GM12875 (cell line): ENCODE measurements around the gene ABCE1.

ENCODE experiments used
- H3K4me3 ChIP-seq: one replicate; pipeline ENCODE4 v1.5.1; 2011; ENCODE audit warnings: low read depth, low read length, control low read depth
- TF ChIP-seq, protein P1 (sequence below): IDR thresholded peaks from 2 replicates; pipeline ENCODE4 v1.5.1; 2011; ENCODE audit warnings: low read depth, mild to moderate bottlenecking, control low read depth, inconsistent platforms, low read length, moderate library complexity, borderline replicate concordance; ENCODE audit not compliant: insufficient read depth

ABCE1 gene

DNA sequence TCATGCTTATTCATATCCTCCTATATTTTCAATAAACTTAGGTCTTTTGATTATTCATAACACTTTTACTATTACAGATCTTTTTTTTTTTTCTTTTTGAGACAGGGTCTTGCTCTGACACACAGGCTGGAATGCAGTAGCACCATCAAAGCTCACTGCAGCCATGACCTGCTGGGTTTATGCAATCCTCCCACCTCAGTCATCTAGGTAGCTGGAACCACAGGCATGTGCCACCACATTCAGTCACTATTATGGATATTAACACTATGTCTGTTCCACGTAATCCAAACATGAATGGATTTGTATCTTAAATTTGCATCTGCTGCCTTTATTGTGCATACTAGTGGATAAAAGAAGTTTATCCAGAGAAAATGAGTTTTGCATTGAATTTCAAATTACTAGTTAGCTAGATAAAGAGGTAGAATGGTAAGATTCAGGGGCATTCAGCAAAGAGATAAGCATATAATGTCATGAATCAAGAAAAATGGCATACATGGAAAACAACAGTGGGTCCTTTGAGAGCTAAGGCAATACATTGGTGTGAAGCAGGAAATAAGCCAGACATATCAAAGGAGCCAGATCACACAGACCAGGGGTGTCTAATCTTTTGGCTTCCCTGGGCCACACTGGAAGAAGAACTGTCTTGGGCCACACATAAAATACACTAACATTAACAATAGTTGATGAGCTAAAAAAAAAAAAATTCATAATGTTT, 14.1 kb upstream of the ABCE1 start:
- no peak overlapping the region for H3K4me3 ChIP-seq
- TF ChIP-seq, protein P1, sequence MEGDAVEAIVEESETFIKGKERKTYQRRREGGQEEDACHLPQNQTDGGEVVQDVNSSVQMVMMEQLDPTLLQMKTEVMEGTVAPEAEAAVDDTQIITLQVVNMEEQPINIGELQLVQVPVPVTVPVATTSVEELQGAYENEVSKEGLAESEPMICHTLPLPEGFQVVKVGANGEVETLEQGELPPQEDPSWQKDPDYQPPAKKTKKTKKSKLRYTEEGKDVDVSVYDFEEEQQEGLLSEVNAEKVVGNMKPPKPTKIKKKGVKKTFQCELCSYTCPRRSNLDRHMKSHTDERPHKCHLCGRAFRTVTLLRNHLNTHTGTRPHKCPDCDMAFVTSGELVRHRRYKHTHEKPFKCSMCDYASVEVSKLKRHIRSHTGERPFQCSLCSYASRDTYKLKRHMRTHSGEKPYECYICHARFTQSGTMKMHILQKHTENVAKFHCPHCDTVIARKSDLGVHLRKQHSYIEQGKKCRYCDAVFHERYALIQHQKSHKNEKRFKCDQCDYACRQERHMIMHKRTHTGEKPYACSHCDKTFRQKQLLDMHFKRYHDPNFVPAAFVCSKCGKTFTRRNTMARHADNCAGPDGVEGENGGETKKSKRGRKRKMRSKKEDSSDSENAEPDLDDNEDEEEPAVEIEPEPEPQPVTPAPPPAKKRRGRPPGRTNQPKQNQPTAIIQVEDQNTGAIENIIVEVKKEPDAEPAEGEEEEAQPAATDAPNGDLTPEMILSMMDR: no peak

DNA sequence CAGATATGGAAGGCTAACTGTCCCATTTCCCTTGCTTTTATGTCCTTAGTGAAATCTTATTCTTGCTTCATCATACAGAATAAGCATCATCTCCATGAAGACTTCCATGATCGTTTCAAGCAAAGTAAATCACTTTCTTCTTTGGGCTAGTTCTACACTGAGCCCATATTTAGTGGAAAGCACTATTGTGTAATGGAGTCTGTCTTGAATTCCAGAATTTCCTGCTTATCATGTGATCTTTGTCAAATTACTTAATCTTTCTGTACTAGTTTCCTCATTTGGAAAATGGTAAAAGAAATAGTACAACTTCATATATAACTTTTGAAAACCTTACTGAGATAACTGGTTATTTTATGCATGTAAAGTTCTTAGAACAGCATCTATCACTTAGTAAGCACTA, 7.7 kb upstream of the ABCE1 start:
- TF ChIP-seq, protein P1: no peak
- no peak overlapping the region for H3K4me3 ChIP-seq

DNA sequence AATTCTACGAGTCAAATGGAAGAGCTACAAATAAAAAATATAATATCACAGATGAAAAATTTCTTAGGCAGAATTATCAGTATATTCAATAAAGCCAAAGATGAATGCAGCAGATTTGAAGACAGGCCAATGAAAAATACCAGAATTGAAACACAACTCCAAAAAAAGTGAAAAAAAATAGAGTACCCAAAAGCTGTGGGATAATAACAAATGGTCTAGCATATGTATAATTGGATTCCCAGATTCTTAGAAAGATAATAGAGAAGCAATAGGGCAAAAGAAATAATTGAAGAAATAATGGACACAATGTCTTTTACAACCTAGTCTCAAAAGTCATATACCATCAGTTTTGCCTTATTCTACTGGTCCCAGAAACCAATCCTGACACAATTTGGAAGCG, 4.5 kb upstream of the ABCE1 start:
- TF ChIP-seq, protein P1: no peak
- H3K4me3 ChIP-seq: no peak overlapping the region

DNA sequence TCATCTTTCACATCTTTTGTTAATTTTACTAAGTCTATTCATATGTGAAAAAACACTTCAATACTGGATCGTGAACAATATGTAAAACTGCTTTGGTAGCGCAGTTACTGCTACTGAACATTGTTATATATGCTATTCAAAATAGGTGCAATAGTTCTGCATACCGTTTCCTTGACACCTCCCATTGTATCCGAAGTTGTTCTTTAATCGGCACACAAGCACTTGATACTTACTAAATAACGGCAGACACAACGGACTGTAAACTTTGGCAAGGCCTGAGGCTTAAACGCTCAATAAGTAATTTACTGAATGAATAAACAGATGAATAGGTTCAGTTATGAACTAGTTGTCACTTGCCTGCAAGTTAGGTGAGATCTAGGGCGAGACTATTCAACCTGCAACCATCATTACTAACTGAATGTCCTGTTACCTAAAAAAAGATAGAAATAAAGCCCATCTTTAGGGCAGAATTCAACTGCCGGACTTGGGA, 735 bp upstream of the ABCE1 start:
- peak overlapping the region; percentile 88 for H3K4me3 ChIP-seq
- TF ChIP-seq, protein P1: no peak

DNA sequence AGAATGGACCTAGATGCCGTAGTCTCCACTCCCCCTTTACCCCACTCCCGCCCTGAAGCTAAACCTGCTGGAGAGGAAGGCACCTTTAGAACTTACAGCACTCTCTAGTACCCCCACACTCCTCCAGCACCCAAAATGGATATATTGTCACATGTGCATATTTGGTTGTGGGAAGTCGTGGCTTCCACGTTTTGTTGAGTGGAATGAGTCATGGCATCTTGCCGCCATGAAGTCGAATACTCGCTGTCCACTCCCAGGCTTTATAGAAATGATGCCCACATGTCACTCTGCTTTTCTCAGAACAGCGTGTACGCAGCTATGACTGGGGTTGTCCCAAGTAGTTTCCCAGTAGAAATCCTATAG, 545 bp downstream of the ABCE1 start:
- TF ChIP-seq, protein P1: no peak

DNA sequence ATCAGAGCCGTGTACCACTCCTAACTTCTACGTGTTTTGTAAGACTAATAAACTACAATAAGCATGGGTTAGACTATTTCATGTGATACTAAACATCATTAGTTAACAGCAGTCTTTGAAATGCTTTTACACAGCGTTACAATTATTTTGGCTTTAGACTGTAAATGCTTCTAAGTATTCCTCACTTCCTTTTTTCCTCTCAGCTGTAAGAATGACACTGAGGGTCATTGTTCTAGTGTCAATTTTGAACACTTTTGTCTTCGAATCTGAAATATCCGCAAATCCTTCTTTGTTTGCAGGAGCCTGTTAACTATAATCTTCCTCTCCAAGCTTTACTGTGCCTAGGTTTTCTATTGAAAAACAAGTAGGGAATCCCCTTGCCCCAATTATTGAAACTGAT, 1.5 kb downstream of the ABCE1 start:
- H3K4me3 ChIP-seq: peak overlapping the region; percentile 88
- TF ChIP-seq, protein P1: no peak

More for the DNA sequence above, 545 bp downstream of the ABCE1 start:
- peak overlapping the region; percentile 88 for H3K4me3 ChIP-seq

DNA sequence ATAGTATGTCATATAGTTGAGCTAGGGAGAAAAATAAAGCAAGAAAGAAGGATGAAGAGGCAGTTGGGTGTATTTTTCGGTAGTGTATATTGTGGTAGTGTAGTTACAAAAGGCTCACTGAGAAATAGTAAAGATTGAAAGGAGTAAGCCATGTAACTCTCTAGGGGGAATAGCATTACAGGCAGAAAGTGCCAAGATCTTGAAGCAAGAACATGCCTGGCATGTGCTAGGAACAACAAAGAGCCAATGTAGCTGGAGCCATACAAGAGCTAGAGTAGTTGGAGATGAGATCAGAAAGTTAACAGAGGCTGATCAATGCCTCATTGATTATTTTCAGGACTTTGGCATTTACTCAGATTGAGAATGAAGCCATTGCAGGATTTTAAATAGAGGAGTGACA, 3.0 kb downstream of the ABCE1 start:
- TF ChIP-seq, protein P1: no peak
- no peak overlapping the region for H3K4me3 ChIP-seq
